NT2/D1 (cell line): ENCODE data around the gene SLC6A18.

Experiments
- YY1 ChIP-seq: IDR thresholded peaks from 2 replicates; pipeline ENCODE4 v1.6.1; 2011; ENCODE audit not compliant: insufficient read length, insufficient read depth
- ZNF274 ChIP-seq: IDR thresholded peaks from 2 replicates; pipeline ENCODE4 v1.6.1; 2011; ENCODE audit warnings: mild to moderate bottlenecking, low read depth, low read length

GRCh38 chr5:1218351-1219080 is 6.7 kb upstream of the SLC6A18 start:
- TF ChIP-seq ZNF274 (no peak), YY1 (no peak)
